C4-2B (cell line): Measurements from ENCODE around the gene CD79B.
A peak's percentile ranks its signal among the peaks of the same experiment; 100 is the strongest.
"Not testable (repeated sequence)": the region's sequence is repeated elsewhere in the genome, so short reads cannot be mapped to it uniquely, and the experiment has no call there.

ENCODE experiments used
- H3K27ac ChIP-seq: fragments of 450-650 bp; 2 replicates; pipeline ENCODE4 v1.5.1; 2017
- CTCF ChIP-seq: fragments of 450-650 bp; conservative IDR thresholded peaks from 2 replicates; pipeline ENCODE4 v1.5.1; 2017; ENCODE audit warnings: mild to moderate bottlenecking
- ZFX ChIP-seq: fragments of 450-650 bp; IDR thresholded peaks from 2 replicates; pipeline ENCODE4 v1.6.1; 2017

Gene CD79B

DNA sequence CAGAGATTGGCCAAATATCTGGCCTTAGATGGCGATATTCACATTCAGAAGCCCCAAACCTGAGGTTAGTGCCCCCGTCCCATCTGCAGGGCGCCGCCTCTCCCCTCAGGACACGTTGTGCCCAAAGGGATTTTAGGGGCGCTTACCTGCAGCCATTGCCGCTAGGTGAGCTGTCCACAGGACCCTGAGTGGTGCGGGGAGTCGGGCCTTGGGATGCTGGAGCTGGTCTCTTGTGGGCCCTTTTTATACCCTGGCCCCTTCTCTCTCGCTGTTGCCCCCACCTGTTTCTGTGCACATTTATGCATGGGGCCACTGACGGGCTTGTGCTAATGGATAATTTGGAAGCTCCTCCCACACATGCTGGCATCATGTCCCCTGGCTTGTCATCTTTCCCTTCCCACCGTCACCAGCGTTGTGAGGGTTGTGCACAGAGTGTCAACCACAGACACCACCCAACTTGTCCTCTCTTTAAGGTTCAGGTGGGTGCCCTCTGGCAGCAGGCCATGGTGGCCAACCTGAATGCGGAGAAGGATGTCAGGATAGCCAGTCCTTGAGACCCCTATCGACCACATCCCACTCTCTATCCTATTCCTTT lies 21.0 kb downstream of the CD79B start, which contains the start of gene CSHL1:
Gene CSHL1, minus strand, starts transcription at position 218 of the 595 bp plus-strand sequence. Its CDS starts 62 bp downstream, at position 156.
- TF ChIP-seq CTCF = no peak
- TF ChIP-seq ZFX = no peak
- H3K27ac ChIP-seq = no peak within 1 kb of the TSS

- TF ChIP-seq ZFX (no peak), CTCF (no peak)
- H3K27ac ChIP-seq = no peak overlapping the region
These were observed 22.0 kb downstream of the CD79B start for GRCh38 chr17:63910096-63910495.

DNA sequence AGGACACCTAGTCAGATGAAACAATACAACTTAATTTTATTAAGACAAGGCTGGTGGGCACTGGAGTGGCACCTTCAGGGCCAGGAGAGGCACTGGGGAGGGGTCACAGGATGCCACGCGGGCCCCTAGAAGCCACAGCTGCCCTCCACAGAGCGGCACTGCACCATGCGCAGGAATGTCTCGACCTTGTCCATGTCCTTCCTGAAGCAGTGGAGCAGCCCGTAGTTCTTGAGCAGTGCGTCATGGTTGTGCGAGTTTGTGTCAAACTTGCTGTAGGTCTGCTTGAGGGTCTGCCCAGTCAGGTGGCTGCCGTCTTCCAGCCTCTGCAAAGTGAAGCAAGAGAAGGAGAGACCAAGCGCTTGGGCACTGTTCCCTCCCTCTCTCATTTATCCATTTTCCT lies 22.5 kb downstream of the CD79B start:
- H3K27ac ChIP-seq = not testable (repeated sequence)

- TF ChIP-seq CTCF = peak; percentile 34
- not testable (repeated sequence) for H3K27ac ChIP-seq
These were observed 24.9 kb downstream of the CD79B start for GRCh38 chr17:63907161-63907778.

DNA sequence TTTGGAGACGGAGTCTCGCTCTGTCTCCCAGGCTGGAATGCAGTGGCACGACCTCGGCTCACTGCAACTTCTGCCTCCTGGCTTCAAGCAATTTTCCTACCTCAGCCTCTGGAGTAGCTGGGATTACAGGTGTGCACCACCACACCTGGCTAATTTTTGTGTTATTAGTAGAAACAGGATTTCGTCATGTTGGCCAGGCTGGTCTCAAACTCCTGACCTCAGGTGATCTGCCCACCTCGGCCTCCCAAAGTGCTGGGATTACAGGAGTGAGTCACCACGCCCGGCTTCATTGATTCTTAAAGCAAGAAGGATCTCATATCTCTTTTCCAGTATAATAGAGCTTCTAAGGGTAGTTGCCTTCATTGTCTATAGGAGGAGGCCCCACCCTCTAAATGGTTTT lies 27.3 kb downstream of the CD79B start:
- H3K27ac ChIP-seq = not testable (repeated sequence)

- peak; percentile 68 for TF ChIP-seq CTCF
- H3K27ac ChIP-seq = not testable (repeated sequence)
These were observed 28.3 kb downstream of the CD79B start for GRCh38 chr17:63903787-63904201.

GRCh38 chr17:63901971-63902370 lies 30.2 kb downstream of the CD79B start:
- not testable (repeated sequence) for H3K27ac ChIP-seq

DNA sequence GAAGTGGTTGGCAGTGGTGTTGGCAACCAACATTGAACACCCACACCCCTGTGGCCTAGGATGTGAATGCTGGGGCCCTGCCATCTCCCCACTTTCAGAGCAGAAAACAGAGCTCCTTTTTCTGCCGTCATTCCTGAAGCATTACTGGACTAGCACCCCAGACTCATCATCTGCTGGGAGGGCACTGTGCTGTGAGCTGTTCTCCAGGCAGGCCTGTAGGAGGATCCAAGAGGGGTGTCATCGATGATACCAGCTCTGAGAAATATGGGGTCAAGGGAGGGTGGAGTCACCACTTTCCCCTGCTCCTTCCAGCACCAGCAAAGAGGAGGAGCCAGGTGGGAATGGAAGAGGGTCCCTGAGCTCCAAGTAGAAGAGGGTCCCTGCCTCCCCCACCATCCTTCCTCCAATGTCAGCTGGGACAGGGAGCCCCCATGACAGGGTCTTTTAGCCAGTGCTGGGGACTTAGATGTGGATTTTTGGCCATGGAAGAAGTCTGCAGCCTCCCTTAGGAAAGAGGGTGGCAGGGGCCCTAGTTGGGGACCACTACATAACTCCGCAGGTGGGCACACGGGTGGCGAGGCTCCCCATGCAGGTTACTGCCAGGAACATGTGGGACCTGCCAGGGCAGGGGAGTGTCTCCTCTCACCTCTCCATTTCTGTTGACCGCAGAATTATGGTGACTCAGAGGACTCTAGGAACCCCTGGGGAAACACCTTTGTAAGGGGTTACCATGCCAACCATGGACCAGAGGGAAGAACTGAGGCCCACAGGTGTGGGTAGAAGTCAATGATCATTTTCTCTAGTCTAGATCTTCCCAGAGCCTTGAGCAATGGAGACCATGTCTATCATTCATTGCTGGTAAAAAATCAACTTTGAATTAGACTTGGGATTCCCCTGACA lies 33.0 kb downstream of the CD79B start:
- not testable (repeated sequence) for H3K27ac ChIP-seq

DNA sequence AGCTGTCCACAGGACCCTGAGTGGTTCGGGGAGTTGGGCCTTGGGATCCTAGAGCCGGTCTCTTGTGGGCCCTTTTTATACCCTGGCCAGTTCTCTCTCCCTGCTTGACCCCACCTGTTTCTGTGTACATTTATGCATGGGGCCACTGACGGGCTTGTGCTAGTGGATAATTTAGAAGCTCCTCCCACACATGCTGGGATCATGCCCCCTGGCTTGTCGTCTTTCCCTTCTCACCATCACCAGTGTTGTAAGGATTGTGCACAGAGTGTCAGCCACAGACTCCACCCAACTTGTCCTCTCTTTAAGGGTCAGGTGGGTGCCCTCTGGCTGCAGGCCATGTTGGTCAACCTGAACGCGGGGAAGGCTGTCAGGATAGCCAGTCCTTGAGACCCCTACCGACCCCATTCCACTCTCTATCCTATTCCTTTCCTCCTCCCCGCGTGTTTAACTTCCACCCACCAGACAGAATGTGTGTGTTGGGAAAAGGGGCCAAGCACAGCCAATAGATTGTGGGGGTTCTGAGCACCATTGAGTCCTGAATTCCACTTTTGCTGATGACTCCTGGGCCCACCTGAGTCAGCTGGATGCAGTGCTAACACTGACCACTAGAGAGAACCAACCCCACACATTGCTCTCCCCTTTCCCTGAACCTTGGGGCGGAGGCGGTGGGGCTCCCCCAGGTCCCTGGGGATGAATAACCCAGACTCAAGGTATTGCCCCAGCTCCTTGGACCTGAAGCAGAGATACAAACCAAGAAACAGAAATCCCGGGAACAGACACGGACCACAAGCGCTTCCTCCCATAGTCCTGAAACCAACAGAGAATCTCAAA lies 35.4 kb downstream of the CD79B start, which contains the start of gene CSH1:
Gene CSH1, minus strand, starts transcription at position 51 of the 831 bp plus-strand sequence. CDS start 63 bp downstream, outside the sequence.
- not testable (repeated sequence) for H3K27ac ChIP-seq

- not testable (repeated sequence) for H3K27ac ChIP-seq
These were observed 37.3 kb downstream of the CD79B start for GRCh38 chr17:63894821-63895220.

GRCh38 chr17:63894021-63894420 lies 38.1 kb downstream of the CD79B start:
- H3K27ac ChIP-seq = not testable (repeated sequence)
